Renal pelvis (tissue), 12 donors: ENCODE measurements around the gene ADCY5. TPM values are rescaled to one million over a fixed set of nuclear protein-coding genes. Genes with fewer than 3 reads are reported as not detected.
"Not testable (repeated sequence)": the region's sequence is repeated elsewhere in the genome, so short reads cannot be mapped to it uniquely, and the experiment has no call there.

Source experiments
- DNase-seq: peaks from one replicate; pipeline ENCODE4 v3.0.0-alpha.2; 2013
- long read RNA-seq, 16 experiments: transcript quantifications; one replicate each; lab custom pipeline, GENCODE V29; 2026
- polyA plus RNA-seq, 3 donors: library from polyadenylated mRNA; unstranded; fragments of 120-200 nt; gene quantifications; one replicate each; pipeline ENCODE4 v1.2.1, GENCODE V29; 2013; ENCODE audit not compliant: insufficient read length in 3 of 3

ADCY5 gene
- polyA plus RNA-seq = 10 to 100 TPM; 11.2 to 13.4 (median 12.6) TPM
- long read RNA-seq, donor 1 = 0 reads
- long read RNA-seq, donor 2 = 0 reads
- long read RNA-seq, donor 3 = 0 reads
- long read RNA-seq, donor 4 = 0 reads
- long read RNA-seq, donor 5 = 0 reads
- long read RNA-seq, donor 6 = 0 reads
- long read RNA-seq, donor 7 = 0 reads
- long read RNA-seq, donor 8 = 0 reads
- long read RNA-seq, donor 9 = 0 reads
- long read RNA-seq, donor 10, full-length matches to known transcripts = 1 of 1 reads
- long read RNA-seq, donor 10, partial matches to known transcripts = 0 of 1 reads
- long read RNA-seq, donor 10, other reads (novel, unspliced or antisense) = 0 of 1 reads
- long read RNA-seq, donor 11 = 0 reads
- long read RNA-seq, donor 12, partial matches to known transcripts = 0 of 1 reads
- long read RNA-seq, donor 12, other reads (novel, unspliced or antisense) = 0 of 1 reads
- long read RNA-seq, donor 13, partial matches to known transcripts = 0 of 1 reads
- long read RNA-seq, donor 13, other reads (novel, unspliced or antisense) = 0 of 1 reads
- long read RNA-seq, donor 14 = 0 reads
- long read RNA-seq, donor 15 = 0 reads
- long read RNA-seq, donor 16 = 0 reads

DNA sequence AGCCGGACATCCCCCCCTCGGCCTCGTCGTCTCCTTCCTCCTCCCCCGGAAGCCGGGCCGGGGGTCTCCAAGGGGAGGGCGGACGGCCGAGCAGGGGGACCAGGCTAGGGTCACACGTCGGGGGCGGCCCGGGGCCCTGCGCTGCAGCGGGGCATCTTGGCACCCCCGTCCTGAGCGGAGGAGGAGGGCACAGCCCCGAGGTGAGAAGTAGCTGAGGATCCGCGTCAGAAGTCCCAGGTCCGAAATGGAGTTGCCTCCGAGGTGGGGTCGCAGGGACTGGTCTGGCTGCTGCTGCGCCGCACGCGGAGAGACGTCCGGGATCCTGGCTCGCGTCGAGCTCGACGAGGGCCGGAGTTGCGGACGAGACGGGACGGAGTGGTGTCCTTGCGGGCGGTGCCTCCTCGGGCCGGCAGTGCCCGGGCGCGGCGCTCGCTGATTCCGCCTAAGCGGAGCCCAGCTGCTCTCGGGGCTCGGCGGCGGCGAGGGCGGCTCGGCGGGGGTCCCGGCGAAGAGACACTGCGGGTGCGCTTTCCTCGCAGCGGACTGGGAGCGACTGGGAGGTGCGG lies at the start of gene ADCY5:
TSS of gene ADCY5 (minus strand) at position 555 of the 566 bp plus-strand sequence. CDS start at position 10, 545 bp downstream.
- DNase-seq = no peak

- DNase-seq = no peak
These were observed 45.0 kb upstream of the ADCY5 start for GRCh38 chr3:123493912-123494311.

- DNase-seq = no peak
These were observed 43.2 kb upstream of the ADCY5 start for GRCh38 chr3:123491966-123492587.

DNA sequence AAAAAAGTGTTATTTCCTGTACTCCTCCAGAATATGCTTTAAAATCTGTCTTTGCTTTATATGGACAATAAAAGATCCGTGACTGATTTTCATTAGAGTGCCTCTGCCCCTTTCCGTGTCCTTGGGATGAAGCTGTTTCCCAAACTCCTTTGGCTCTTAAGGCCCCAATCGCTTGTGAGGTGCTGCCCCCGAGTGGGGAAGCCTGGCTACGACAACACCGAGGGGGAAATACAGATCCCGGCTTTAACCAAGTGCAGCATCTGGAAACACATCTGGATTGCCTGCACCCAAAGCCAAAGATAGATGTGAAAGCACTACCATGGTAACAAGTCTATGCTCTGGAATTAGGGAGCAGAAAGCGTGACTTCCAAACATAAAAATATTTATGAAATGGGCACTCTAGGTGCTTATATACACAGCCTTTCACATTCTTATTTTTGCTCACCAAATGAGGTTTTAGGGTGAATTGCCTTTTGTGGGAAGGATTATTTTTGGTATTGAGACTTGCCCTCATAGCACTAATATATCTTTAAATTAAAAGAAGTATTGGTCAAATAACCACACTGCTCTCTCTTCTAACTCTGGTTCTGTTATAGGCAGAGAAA lies 40.6 kb upstream of the ADCY5 start:
- peak; percentile 61 for DNase-seq

- no peak for DNase-seq
These were observed 39.9 kb upstream of the ADCY5 start for GRCh38 chr3:123488645-123489347.

- DNase-seq = not testable (repeated sequence)
These were observed 38.2 kb upstream of the ADCY5 start for GRCh38 chr3:123487063-123487462.

DNA sequence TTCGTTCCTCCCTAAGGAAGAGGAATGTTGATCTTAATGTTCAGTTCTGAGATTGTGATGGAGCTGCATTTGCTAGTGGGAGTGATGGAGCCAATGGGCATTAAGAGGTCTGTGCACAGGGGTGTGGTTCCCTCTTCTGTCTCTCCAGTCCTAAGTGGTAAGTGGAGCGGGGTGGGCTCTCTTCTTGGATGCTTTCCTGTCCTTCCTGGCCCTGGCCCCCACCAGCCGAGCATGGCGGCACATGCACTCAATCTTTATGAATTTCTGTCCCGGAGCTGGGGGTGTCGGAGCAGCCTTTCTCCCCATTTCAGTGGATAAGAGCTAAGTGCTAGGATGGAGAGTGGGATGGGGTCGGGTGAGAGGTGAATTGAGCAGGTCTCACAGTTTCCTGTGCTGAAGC lies 37.6 kb upstream of the ADCY5 start:
- DNase-seq = no peak

GRCh38 chr3:123485551-123485950 lies 36.7 kb upstream of the ADCY5 start:
- DNase-seq = no peak

DNA sequence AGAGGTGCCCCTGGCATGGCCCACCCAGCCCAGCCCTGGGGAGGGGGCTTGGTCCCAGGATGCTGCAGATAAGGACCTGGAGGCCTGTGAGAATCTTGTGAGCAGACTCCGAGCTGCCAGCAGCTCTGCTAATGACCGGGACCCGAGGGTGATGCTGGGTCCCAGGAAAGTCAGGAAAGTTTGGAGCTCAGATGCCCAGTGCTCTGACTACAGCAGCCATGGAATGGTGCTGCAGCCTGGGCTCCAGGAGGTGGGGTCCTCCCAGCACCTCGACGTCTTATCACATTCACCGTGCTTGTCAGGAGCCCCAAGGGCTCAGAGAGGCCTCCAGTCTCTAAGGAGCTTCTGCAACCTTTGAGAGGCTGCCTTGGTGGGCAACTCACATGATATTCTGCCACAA lies 34.3 kb upstream of the ADCY5 start:
- no peak for DNase-seq

DNA sequence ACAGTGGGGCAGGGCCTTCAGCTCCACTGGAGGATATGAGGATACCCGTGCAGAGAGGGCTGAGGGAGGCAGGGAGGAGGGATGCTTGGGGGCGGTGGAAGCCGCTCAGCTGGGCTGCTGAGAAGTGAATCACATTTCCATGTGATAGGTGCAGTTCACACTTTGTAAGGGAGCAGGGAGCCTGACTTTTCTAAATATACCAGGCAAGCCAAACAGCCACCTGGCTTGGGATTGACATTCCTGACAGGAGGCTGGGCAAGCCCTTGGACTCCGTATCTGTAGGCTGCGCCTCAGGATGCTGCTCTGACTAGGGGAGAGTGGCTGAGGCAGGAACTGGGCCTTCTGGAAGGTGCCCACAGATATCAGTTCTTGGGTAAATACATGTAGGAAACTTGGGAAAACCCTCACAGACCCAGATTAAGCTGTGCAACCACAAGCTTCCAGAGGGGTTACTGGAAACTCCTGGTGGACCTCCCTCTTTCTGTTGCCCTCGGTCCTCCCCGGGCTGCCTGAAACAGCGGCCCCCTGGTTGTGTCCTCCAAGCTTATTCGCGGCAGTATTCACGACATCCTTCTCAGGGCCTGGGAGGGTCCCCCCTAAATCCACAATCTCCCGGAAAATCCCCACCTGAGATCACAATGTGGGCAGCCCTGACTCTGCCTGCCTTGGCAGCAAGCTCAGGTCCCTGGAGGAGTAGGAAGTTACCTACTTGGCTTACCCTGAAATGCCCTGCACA lies 33.0 kb upstream of the ADCY5 start:
- DNase-seq = no peak

DNA sequence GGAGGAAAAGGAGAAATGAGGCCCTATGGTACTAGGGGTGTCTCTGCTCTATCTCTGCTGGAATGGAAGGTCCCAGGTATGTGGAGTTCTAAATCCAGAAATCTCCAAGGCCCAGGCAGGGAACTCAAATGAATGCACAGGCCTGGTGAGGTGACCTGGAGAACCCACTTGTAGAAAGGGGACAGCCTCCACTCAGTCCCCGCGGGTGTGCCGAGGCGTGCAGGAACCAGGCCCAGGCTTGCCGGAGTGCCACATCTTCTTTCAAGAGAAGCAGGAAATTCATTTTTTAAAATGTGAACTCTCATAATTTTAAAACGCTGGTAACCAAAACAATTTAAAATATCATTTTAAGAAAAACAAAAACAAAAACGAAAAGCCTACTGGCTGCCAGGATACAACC lies 32.2 kb upstream of the ADCY5 start:
- no peak for DNase-seq

- DNase-seq = no peak
These were observed 31.5 kb upstream of the ADCY5 start for GRCh38 chr3:123480428-123480827.

GRCh38 chr3:123479891-123480290 lies 31.0 kb upstream of the ADCY5 start:
- DNase-seq = no peak

- DNase-seq = no peak
These were observed 29.4 kb upstream of the ADCY5 start for GRCh38 chr3:123478314-123478713.

- no peak for DNase-seq
These were observed 28.3 kb upstream of the ADCY5 start for GRCh38 chr3:123476967-123477750.

- no peak for DNase-seq
These were observed 26.9 kb upstream of the ADCY5 start for GRCh38 chr3:123475786-123476185.

GRCh38 chr3:123471106-123471505 lies 22.2 kb upstream of the ADCY5 start:
- no peak for DNase-seq

- DNase-seq = no peak
These were observed 20.6 kb upstream of the ADCY5 start for GRCh38 chr3:123469323-123469995.

DNA sequence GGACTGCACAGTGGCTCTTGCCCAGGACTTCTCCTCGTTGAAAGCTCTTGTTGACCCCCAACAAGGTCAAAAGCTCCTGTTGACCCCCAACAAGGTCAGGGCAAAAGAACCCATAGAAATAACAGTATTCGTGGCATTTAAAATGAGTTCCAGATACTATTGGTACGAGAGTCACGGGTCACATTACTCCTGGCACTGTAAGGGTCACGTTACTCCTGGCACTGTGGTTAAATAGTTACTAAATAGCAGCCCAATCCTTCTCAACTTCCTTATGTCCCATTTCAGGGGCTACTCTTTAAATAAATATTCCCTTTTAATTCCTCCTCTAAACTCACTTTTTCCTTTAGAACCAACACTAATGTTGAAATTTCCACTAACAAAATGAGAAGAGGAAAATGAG lies 18.2 kb upstream of the ADCY5 start:
- DNase-seq = peak; percentile 24

GRCh38 chr3:123464211-123464610 lies 15.3 kb upstream of the ADCY5 start:
- DNase-seq = no peak
